GM18868 (cell line): ENCODE measurements around the gene FAM210B.
"Not testable (repeated sequence)": the region's sequence is repeated elsewhere in the genome, so short reads cannot be mapped to it uniquely, and the experiment has no call there.

ENCODE experiments used
- ATAC-seq: cut with Tn5 transposase; IDR thresholded peaks from one replicate; pipeline ENCODE4 v1.9.1; 2021; ENCODE audit warnings: mild to moderate bottlenecking, moderate library complexity; ENCODE audit not compliant: unreplicated experiment

FAM210B gene

GRCh38 chr20:56391596-56392131 lies 32.9 kb downstream of the FAM210B start:
- peak; percentile 37 for ATAC-seq

GRCh38 chr20:56392132-56392880 lies 33.5 kb downstream of the FAM210B start, which contains the start of the genes AURKA and CSTF1:
Gene AURKA (minus strand): TSS chr20:56392215. CDS start chr20:56388197, 4,018 bp downstream.
Gene CSTF1 (plus strand): TSS chr20:56392645. CDS start chr20:56395553, 2,908 bp downstream.
- ATAC-seq, result peak; percentile 92

DNA sequence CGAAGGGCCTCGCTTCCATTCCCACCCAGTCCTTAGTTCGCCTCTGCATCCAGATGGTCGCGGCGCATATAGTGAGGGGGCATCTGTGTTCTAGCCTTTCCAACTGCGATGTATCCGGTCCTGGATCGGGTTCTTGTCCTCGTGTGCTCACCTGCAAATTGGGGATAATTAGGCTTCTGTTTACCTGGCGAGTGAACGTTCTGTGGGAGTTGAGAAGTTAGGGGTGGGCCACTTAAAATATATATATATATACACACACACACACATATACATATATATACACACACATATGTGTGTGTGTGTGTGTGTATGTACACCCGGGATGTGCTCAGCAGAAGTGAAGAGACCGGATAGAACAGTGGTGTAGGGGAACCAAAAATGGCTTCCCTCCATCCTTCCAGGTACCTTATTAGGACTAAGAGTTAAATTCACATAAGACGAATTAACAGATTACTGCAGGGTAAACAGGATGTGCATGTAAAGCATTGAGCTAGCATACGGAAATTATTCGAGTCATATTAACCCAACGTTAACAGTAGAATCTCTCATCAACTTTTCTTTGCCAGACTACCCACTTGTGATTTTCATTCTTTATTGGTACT lies 34.2 kb downstream of the FAM210B start:
- no peak for ATAC-seq

DNA sequence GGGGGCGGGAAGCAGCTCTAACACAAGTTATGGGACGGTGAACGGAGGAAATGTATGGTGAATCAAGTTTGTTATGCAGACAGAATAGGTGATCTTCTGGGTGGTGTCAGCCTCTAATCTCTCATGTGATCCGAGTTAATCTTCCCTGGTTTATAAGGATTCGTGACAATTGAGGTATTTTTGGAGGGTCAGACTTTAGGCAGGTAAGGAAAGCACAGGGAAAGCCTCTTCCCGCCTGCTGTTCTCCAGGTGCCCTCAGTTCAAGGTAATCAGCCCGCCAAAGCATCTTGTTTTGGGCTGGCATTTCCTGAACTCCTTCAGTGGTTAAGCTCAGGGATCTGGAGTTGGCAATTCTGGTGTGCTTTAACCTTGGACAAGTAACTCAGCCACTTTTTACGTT lies 34.9 kb downstream of the FAM210B start:
- ATAC-seq, result no peak

DNA sequence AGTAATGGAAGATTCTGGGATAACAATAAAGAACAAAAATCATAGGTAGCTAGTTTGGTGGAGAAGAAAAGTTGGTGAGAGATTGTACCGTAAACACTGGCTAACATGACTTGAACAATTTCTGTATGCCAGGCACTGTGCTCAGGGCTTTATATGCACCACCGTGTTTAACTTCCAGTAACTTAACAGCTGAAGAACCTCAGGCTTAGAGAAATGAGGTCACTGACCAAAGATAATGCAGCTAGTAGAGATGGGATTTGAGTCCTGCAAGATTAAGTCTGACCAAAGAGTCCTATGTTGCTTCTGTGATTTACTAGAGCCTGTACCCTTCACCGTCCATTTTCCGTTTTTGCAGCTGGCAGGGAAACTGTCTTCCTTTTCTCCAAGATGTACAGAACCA lies 36.4 kb downstream of the FAM210B start:
- ATAC-seq, result no peak

GRCh38 chr20:56400001-56400640 lies 41.3 kb downstream of the FAM210B start:
- ATAC-seq, result peak; percentile 79

DNA sequence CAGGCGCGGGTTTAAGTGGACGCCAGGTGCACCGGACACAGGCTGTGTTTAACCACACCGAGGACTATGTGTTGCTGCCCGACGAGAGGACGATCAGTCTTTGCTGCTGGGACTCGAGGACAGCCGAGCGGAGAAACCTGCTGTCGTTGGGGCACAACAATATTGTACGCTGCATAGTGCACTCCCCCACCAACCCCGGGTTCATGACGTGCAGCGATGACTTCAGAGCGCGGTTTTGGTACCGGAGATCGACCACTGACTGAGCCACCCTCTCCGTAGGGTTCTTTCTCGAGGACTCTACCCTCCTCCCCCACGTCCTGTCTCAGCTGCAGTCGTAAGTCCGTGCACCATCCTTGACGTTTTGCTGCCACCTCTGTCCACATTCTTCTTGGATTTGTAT lies 44.7 kb downstream of the FAM210B start:
- ATAC-seq, result no peak

DNA sequence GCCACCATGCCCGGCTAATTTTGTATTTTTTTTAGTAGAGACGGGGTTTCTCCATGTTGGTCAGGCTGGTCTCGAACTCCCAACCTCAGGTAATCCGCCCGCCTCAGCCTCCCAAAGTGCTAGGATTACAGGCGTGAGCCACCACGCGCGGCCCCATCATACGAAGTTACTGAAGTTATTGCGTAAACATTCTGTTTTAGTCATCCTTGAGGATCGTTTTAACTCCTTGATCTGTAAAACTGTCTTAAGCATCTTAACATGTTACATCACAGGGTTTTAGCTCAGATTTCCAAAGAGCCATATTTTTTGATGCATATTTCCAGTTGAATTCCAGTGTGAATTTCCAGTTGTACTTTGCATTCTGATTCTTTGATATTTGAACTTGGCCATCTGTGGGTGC lies 46.6 kb downstream of the FAM210B start:
- not testable (repeated sequence) for ATAC-seq

- no peak for ATAC-seq
Observed at GRCh38 chr20:56406910-56407309, 48.1 kb downstream of the FAM210B start.

GRCh38 chr20:56409521-56409920 lies 50.7 kb downstream of the FAM210B start:
- ATAC-seq, result no peak

GRCh38 chr20:56409956-56410355 lies 51.2 kb downstream of the FAM210B start:
- no peak for ATAC-seq

DNA sequence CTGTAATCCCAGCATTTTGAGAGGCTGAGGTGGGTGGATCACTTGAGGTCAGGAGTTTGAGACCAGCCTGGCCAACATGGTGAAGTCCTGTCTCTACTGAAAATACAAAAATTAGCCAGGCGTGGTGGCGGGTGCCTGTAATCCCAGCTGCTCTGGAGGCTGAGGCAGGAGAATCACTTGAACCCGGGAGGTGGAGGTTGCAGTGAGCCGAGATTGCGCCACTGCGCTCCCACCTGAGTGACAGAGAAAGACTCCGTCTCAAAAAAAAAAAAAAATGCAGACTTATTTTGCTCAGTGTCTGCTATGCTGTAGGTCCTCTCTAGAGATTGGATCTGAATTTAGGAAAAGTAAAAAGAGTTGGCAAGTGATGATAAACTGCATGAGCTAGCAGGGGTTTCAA lies 52.5 kb downstream of the FAM210B start:
- not testable (repeated sequence) for ATAC-seq

- ATAC-seq, result peak; percentile 83
Observed at GRCh38 chr20:56411759-56412472, 53.1 kb downstream of the FAM210B start, which contains the start of gene CASS4. Gene CASS4 (plus strand): TSS chr20:56412260. CDS start chr20:56412459, 199 bp downstream.

DNA sequence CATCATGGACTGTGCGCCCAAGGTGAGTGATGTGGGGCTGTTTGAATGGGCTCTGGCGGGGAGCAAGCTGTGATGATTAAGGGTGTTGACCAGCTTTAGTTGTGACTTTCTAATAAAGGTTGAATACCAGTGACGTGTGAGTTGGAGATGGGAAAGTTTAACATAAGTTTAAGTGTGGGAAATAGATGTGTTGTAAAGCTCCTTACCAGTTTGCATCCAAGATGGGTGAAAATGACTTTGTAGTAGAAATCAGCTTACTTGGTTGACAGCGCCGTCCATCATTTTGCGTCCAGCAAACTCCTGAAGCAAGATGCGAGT lies 53.7 kb downstream of the FAM210B start:
- no peak for ATAC-seq

DNA sequence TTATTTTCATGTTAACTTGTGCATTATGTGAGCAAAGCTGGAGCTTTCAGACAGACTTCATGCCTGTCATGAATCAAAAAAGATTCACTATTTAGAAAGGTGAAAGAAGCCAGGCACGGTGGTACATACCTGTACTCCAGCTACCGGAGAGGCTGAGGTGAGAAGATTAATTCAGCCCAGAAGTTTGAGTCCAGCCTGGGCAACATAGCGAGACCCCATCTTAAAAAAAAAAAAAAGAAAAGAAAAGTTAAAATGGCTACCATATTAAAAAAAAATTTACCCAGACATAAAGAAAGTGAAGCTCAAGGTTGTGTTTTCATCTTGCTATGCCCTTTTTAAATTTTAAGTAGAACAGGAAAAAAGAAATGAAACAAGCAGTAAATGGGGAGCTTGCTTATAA lies 54.2 kb downstream of the FAM210B start:
- no peak for ATAC-seq

DNA sequence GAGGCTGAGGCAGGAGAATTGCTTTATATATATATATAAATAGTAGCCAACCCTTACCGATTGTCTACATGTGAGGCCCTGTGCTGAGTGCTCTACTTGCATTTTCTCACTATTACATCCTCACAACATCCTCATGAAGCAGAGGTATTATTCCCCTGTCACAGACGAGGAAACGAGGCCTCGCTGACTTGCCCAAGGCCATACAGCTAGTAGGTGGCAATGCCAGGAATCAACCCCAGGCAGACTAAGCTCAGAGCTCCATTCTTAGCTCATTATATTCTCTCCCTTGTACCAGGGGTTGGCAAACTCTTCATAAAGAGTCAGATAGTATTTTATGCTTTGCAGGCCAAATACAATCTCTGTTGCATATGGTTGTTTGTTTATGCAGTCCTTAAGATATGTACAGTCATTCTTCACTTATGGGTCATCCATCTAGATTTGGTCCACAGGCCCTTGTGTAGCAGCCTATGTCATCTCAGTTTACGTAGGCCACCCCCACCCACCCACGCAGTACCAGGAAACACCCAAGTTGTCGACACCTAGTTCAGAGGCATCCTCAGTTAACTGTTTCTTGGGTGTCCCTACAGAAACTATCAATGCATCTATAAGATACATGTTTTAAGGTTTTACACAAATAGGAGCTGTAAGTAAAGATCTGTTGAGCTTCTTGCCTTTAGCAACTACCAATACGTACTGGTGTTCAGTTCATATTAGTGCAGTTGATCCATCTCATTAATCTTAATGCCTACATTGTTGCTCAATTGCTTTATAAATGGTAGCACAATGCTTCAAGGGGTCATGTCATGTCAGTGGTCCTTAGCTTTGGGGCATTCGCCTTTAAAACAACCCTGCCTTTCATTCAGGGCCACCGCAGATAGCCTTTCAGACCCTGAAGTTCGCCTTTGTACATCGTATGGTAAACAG lies 56.3 kb downstream of the FAM210B start:
- ATAC-seq, result no peak

DNA sequence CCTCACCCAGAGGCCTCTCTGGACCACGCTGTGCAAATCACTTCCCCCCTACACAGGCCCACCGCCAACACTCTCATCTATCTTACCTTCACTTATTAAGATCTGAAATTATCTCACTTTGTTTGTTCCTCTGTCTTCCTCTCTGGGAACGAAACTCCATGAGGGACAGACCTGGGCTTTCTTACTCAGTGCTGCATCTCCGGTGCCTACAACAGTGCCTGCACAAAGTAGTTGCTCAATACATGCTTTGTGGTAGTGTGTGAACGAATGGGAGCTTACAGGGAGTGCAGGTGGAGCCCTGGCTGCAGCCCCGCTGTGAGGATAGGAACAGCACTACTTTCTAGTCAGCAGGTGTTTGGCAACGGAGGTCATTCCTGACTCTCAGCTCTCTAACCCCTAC lies 58.6 kb downstream of the FAM210B start:
- ATAC-seq, result no peak

DNA sequence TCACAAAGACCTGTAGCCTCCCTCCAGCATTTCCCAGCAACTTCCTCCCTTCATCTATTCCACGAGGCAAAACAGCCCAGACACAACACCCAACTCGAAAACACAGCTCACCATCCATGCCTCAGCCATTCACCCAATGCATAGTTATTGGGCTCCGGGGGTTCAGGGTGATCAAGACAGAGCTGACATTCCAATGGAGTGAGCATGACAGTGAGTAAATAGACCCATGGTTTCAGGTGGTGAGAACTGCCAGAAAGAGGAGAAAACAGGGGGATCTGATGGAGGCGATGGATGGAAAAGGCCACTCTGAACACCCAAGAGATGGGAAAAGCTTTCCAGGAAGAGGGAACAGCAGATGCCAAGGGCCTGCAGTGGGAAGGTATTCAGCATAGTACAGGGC lies 59.1 kb downstream of the FAM210B start:
- no peak for ATAC-seq
